PC-9 (cell line): ENCODE data around the gene MLIP.

Source experiments
- CTCF ChIP-seq: fragments of 200-600 bp; sonication (generic); conservative IDR thresholded peaks from 2 replicates; pipeline ENCODE4 v1.6.1; 2017; ENCODE audit warnings: mixed run types, antibody characterized with exemption, mild to moderate bottlenecking, moderate library complexity
- EZH2 ChIP-seq: fragments of 200-600 bp; sonication (generic); IDR thresholded peaks from 2 replicates; pipeline ENCODE4 v1.8.0; 2017; ENCODE audit warnings: antibody characterized with exemption, low read depth

DNA sequence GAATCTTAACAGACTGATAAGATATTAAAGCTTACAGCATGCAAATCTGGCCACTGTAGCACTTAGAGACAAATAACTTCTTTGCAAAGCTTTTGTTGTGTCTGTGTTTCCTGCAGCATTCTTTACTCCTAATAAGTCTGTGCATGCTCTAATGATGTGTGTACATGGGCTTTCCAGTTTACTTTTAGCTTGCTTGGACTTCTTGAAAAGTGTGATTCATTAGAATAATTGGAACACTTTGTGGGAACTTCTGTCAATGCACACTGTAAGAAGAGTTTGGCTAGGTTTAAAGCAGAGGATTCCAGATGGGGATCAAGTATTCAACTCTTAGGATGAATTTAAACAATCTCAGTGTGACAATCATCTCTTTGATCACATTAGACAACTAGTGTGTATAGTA is 174.9 kb downstream of the MLIP start:
- TF ChIP-seq CTCF (no peak), EZH2 (no peak)
